ENCODE data around the gene ROBO1.

ROBO1 gene

GRCh38 chr3:79187426-79187825, 580.4 kb downstream of the ROBO1 start:
- H3K36me3 ChIP-seq (ENCODE audit: low read length): no peaks in the 10 kb centered on the region
- no peaks in the 10 kb centered on the region for H3K27me3 ChIP-seq (ENCODE audit: low read length)
- no peak overlapping the region for H3K4me3 ChIP-seq (ENCODE audit: insufficient read depth, low read length, poor library complexity, severe bottlenecking)
- H3K9me2 ChIP-seq (replicated peaks; ENCODE audit: insufficient read depth, low read length): no peaks in the 10 kb centered on the region
- no peak overlapping the region for H3K9ac ChIP-seq (ENCODE audit: low read length)
- H3K4me2 ChIP-seq (ENCODE audit: low read depth, low read length, poor library complexity, severe bottlenecking): no peak overlapping the region
- no peak overlapping the region for H3K27ac ChIP-seq (ENCODE audit: low read depth, low read length)
- no peaks in the 10 kb centered on the region for H3K9me3 ChIP-seq (ENCODE audit: insufficient read depth, low read length)
- no peaks in the 10 kb centered on the region for H3K79me2 ChIP-seq (ENCODE audit: insufficient read depth, low read length)
- H2AFZ ChIP-seq (ENCODE audit: low read depth, low read length, severe bottlenecking): no peak overlapping the region
- no peaks in the 10 kb centered on the region for H3F3A ChIP-seq (ENCODE audit: insufficient read depth)
- no peaks in the 10 kb centered on the region for H4K20me1 ChIP-seq (ENCODE audit: low read depth, low read length)
- TF ChIP-seq CTCF (IDR thresholded peaks at IDR 0.05; ENCODE audit: insufficient read depth, low read length, poor library complexity, severe bottlenecking): no peak
- no peak for TF ChIP-seq EZH2phosphoT487 (conservative IDR thresholded peaks at IDR 0.05; ENCODE audit: low read length)

GRCh38 chr3:79184251-79184650, 583.5 kb downstream of the ROBO1 start:
- H2AFZ ChIP-seq (ENCODE audit: low read depth, low read length, severe bottlenecking): no peak overlapping the region
- TF ChIP-seq CTCF (IDR thresholded peaks at IDR 0.05; ENCODE audit: insufficient read depth, low read length, poor library complexity, severe bottlenecking) (no peak), EZH2phosphoT487 (conservative IDR thresholded peaks at IDR 0.05; ENCODE audit: low read length) (no peak)
- no peaks in the 10 kb centered on the region for H4K20me1 ChIP-seq (ENCODE audit: low read depth, low read length)
- no peak overlapping the region for H3K4me3 ChIP-seq (ENCODE audit: insufficient read depth, low read length, poor library complexity, severe bottlenecking)
- no peaks in the 10 kb centered on the region for H3K27me3 ChIP-seq (ENCODE audit: low read length)
- no peaks in the 10 kb centered on the region for H3K79me2 ChIP-seq (ENCODE audit: insufficient read depth, low read length)
- H3K27ac ChIP-seq (ENCODE audit: low read depth, low read length): no peak overlapping the region
- H3F3A ChIP-seq (ENCODE audit: insufficient read depth): no peaks in the 10 kb centered on the region
- H3K4me2 ChIP-seq (ENCODE audit: low read depth, low read length, poor library complexity, severe bottlenecking): no peak overlapping the region
- no peaks in the 10 kb centered on the region for H3K9me2 ChIP-seq (replicated peaks; ENCODE audit: insufficient read depth, low read length)
- no peaks in the 10 kb centered on the region for H3K36me3 ChIP-seq (ENCODE audit: low read length)
- H3K9me3 ChIP-seq (ENCODE audit: insufficient read depth, low read length): no peaks in the 10 kb centered on the region
- no peak overlapping the region for H3K9ac ChIP-seq (ENCODE audit: low read length)

- Histone ChIP-seq H3K27ac (ENCODE audit: low read depth, low read length) (no peak overlapping the region), H3K27me3 (ENCODE audit: low read length) (no peaks in the 10 kb centered on the region), H2AFZ (ENCODE audit: low read depth, low read length, severe bottlenecking) (no peak overlapping the region), H3K36me3 (ENCODE audit: low read length) (no peaks in the 10 kb centered on the region), H3K4me2 (ENCODE audit: low read depth, low read length, poor library complexity, severe bottlenecking) (no peak overlapping the region), H3K4me3 (ENCODE audit: insufficient read depth, low read length, poor library complexity, severe bottlenecking) (no peak overlapping the region), H3F3A (ENCODE audit: insufficient read depth) (no peaks in the 10 kb centered on the region), H3K9ac (ENCODE audit: low read length) (no peak overlapping the region), H3K79me2 (ENCODE audit: insufficient read depth, low read length) (no peaks in the 10 kb centered on the region), H3K9me3 (ENCODE audit: insufficient read depth, low read length) (no peaks in the 10 kb centered on the region), H3K9me2 (replicated peaks; ENCODE audit: insufficient read depth, low read length) (no peaks in the 10 kb centered on the region), H4K20me1 (ENCODE audit: low read depth, low read length) (no peaks in the 10 kb centered on the region)
- no peak for TF ChIP-seq EZH2phosphoT487 (conservative IDR thresholded peaks at IDR 0.05; ENCODE audit: low read length)
- TF ChIP-seq CTCF (IDR thresholded peaks at IDR 0.05; ENCODE audit: insufficient read depth, low read length, poor library complexity, severe bottlenecking): no peak
These were observed 584.3 kb downstream of the ROBO1 start for GRCh38 chr3:79183496-79183895.
